GM13976 (cell line): Measurements from ENCODE around the gene TRIM34.

Experiments
- DNase-seq: peaks from one replicate; pipeline ENCODE4 v3.0.0; 2012; ENCODE audit warnings: low spot score
- CTCF ChIP-seq: IDR thresholded peaks from 2 replicates; pipeline ENCODE4 v1.5.1; 2012; ENCODE audit warnings: borderline replicate concordance, mild to moderate bottlenecking; ENCODE audit not compliant: insufficient read depth; ENCODE audit errors: extremely low read depth, missing control alignments, control extremely low read depth
- in situ Hi-C: fragments of 300-500 bp; cut with MboI; formaldehyde crosslinking; loops from one replicate; pipeline ENCODE4 v1.12.0; 2022; ENCODE audit warnings: low sequenced_read_pairs, mixed read lengths, inconsistent platforms; ENCODE audit not compliant: unreplicated experiment

The TRIM34 gene

GRCh38 chr11:5620651-5621521 is 3.9 kb upstream of the TRIM34 start:
- in situ Hi-C loops, result no loop called here
- TF ChIP-seq CTCF, result no peak
- no peak for DNase-seq

- in situ Hi-C loops, result no loop called here
- no peak for DNase-seq
- no peak for TF ChIP-seq CTCF
Measured at GRCh38 chr11:5621580-5621979, 3.2 kb upstream of the TRIM34 start.

GRCh38 chr11:5622802-5623201 is 2.0 kb upstream of the TRIM34 start:
- TF ChIP-seq CTCF, result no peak
- in situ Hi-C loops, result no loop called here
- no peak for DNase-seq

- no peak for TF ChIP-seq CTCF
- DNase-seq, result no peak
- in situ Hi-C loops, result no loop called here
Measured at GRCh38 chr11:5625281-5625680, 480 bp downstream of the TRIM34 start.

- no peak for DNase-seq
- TF ChIP-seq CTCF, result no peak
- in situ Hi-C loops, result no loop called here
Measured at GRCh38 chr11:5626196-5626595, 1.4 kb downstream of the TRIM34 start.

GRCh38 chr11:5631417-5631816 is 6.6 kb downstream of the TRIM34 start:
- in situ Hi-C loops, result no loop called here
- DNase-seq, result no peak
- TF ChIP-seq CTCF, result no peak

- TF ChIP-seq CTCF, result no peak
- in situ Hi-C loops, result no loop called here
- peak; percentile 74 for DNase-seq
Measured at GRCh38 chr11:5631969-5632635, 7.3 kb downstream of the TRIM34 start.
